Measurements from ENCODE around the gene FHOD3.

The FHOD3 gene

DNA sequence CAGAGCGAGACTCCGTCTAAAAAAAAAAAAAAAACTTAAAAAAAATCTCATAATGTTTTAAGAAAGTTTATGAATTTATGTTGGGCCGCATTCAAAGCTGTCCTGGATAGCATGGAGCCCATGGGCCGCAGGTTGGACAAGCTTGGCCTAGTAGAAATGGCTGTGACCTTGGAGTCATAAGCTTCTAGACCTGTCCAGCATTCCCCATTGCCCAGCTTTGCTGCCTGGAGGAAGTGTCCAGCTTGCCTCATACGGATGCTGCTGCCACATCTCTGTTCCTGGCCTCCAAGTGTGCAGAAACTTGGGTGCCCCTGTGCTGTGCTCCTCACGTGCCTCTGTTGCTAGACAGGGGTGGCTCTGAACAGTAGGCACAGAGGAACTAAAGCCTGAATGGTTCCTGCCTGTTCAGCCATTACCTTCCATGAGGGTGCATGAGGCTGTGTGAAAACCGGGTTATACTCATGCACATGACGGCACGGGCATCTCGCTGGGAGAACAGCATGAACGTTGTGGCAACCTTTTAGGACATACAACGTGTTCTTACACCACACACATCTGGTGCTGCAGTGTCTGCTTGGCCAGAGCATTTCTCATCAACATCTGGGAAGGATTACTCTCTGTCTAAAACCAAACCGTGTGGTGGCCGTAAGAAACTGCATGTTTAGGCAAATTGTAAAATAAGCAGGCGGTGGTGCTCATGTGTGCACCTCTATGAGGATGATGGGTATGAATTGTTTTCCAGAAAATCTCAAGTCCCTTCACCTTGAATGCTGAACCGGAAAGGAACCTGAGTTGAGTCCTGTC lies 38.2 kb downstream of the FHOD3 start:
- Histone ChIP-seq H3K9me3 (replicated peaks; ENCODE audit: insufficient read depth, low read length) (no peaks in the 10 kb centered on the region), H3K27me3 (replicated peaks; ENCODE audit: insufficient read depth, low read length) (no peaks in the 10 kb centered on the region), H3K36me3 (replicated peaks; ENCODE audit: insufficient read depth, low read length) (no peaks in the 10 kb centered on the region), H3K4me3 (ENCODE audit: low read length) (no peak overlapping the region), H3K4me1 (ENCODE audit: low read length) (no peaks in the 10 kb centered on the region), H4K20me1 (ENCODE audit: insufficient read depth, low read length) (no peaks in the 10 kb centered on the region; the same call in 1 of the 2 replicates), H3K27ac (ENCODE audit: low read length) (no peak overlapping the region), H2AFZ (ENCODE audit: low read length) (no peak overlapping the region), H3K9ac (ENCODE audit: low read length) (no peak overlapping the region), H3K9me2 (replicated peaks; ENCODE audit: insufficient read depth, low read length) (no peaks in the 10 kb centered on the region), H3K4me2 (ENCODE audit: low read depth, low read length) (no peak overlapping the region), H3F3A (ENCODE audit: insufficient read depth, low read length) (no peaks in the 10 kb centered on the region), H3K79me2 (ENCODE audit: low read length) (no peaks in the 10 kb centered on the region)
- TF ChIP-seq EZH2 (optimal IDR thresholded peaks at IDR 0.05; ENCODE audit: low read depth, low read length) (no peak), EZH2phosphoT487 (IDR thresholded peaks at IDR 0.05; ENCODE audit: low read length) (no peak)
- TF ChIP-seq, protein P1, sequence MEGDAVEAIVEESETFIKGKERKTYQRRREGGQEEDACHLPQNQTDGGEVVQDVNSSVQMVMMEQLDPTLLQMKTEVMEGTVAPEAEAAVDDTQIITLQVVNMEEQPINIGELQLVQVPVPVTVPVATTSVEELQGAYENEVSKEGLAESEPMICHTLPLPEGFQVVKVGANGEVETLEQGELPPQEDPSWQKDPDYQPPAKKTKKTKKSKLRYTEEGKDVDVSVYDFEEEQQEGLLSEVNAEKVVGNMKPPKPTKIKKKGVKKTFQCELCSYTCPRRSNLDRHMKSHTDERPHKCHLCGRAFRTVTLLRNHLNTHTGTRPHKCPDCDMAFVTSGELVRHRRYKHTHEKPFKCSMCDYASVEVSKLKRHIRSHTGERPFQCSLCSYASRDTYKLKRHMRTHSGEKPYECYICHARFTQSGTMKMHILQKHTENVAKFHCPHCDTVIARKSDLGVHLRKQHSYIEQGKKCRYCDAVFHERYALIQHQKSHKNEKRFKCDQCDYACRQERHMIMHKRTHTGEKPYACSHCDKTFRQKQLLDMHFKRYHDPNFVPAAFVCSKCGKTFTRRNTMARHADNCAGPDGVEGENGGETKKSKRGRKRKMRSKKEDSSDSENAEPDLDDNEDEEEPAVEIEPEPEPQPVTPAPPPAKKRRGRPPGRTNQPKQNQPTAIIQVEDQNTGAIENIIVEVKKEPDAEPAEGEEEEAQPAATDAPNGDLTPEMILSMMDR (IDR thresholded peaks at IDR 0.05; ENCODE audit: low read length): no peak
- DNase-seq: no peak

DNA sequence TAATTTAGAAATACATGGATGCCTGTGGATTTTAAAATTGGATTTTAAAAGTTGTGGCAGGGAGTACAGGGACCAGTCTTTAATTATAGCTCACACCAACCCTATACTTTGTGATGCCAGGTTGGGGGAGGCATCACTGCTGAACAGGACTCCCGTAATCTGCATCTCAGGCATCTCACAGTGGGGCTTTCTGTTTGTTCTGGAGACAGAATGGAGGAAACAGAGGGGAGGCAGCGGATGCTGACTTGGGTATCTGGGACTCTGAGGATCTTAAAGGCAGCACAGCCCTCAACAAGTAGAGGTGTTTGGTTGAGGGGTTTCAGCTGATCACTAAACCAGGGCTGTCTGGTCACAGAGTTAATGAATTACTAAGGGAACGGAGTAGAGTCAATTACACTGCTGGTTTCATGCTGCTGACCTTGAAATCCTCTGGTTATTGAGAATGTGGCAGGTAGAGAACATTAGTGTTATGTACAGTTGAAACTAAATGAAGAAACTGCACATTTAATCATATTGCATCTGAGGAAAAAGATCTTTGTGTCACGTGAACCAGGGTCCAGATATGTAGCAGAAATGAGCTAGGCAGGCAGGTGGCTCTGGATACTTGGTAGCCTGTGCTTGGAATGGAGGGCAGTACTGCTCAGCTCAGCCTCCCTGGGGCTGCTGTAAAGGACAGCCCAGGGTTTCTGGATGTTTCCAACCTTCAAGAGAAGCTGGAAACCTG lies 40.3 kb downstream of the FHOD3 start:
- Histone ChIP-seq H4K20me1 (ENCODE audit: insufficient read depth, low read length) (no peaks in the 10 kb centered on the region; the same call in 1 of the 2 replicates), H3K4me1 (ENCODE audit: low read length) (no peaks in the 10 kb centered on the region), H3K4me2 (ENCODE audit: low read depth, low read length) (no peak overlapping the region), H3K4me3 (ENCODE audit: low read length) (no peak overlapping the region), H3K27ac (ENCODE audit: low read length) (no peak overlapping the region), H3K79me2 (ENCODE audit: low read length) (no peaks in the 10 kb centered on the region), H3K9me2 (replicated peaks; ENCODE audit: insufficient read depth, low read length) (no peaks in the 10 kb centered on the region), H2AFZ (ENCODE audit: low read length) (no peak overlapping the region), H3F3A (ENCODE audit: insufficient read depth, low read length) (no peaks in the 10 kb centered on the region), H3K9ac (ENCODE audit: low read length) (no peak overlapping the region), H3K9me3 (replicated peaks; ENCODE audit: insufficient read depth, low read length) (no peaks in the 10 kb centered on the region), H3K27me3 (replicated peaks; ENCODE audit: insufficient read depth, low read length) (no peaks in the 10 kb centered on the region), H3K36me3 (replicated peaks; ENCODE audit: insufficient read depth, low read length) (no peaks in the 10 kb centered on the region)
- no peak for DNase-seq
- TF ChIP-seq EZH2 (optimal IDR thresholded peaks at IDR 0.05; ENCODE audit: low read depth, low read length): no peak
- no peak for TF ChIP-seq EZH2phosphoT487 (IDR thresholded peaks at IDR 0.05; ENCODE audit: low read length)
- TF ChIP-seq, protein P1 (IDR thresholded peaks at IDR 0.05; ENCODE audit: low read length): no peak

DNA sequence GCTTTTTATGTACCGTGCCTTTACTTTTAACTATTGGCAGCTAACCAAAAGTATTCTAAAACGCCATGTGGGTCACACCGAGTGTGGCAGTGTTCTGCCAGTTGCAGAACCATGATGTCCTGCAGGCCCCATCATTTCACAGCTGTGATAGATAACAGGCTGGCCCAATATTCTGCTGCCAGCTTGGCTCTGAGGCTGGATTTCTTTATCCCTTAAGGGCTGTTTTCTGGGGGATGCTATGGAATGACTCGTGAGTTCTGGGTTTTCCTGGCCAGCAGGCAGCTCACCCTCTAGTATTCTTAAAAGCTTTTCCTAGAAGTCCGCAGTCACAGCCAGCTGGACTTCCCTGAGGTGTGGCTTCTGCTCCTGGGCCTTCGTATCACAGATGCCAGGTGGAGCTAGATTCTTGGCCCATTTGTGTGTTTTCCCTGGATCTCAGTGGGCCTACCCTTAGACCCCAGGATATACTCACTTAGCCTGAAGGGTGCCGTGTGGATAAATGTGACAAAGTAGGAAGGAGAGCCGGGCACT lies 41.0 kb downstream of the FHOD3 start:
- Histone ChIP-seq H3F3A (ENCODE audit: insufficient read depth, low read length) (no peaks in the 10 kb centered on the region), H3K4me3 (ENCODE audit: low read length) (no peak overlapping the region)
- no peak for TF ChIP-seq EZH2 (optimal IDR thresholded peaks at IDR 0.05; ENCODE audit: low read depth, low read length)
- no peak for TF ChIP-seq EZH2phosphoT487 (IDR thresholded peaks at IDR 0.05; ENCODE audit: low read length)
- TF ChIP-seq, protein P1 (IDR thresholded peaks at IDR 0.05; ENCODE audit: low read length): no peak

More for the DNA sequence above, 41.0 kb downstream of the FHOD3 start:
- H3K27me3 ChIP-seq (replicated peaks; ENCODE audit: insufficient read depth, low read length): no peaks in the 10 kb centered on the region
- H3K4me2 ChIP-seq (ENCODE audit: low read depth, low read length): no peak overlapping the region
- H4K20me1 ChIP-seq (ENCODE audit: insufficient read depth, low read length): no peaks in the 10 kb centered on the region; the same call in 1 of the 2 replicates
- DNase-seq: no peak
- H3K27ac ChIP-seq (ENCODE audit: low read length): no peak overlapping the region
- H3K9me2 ChIP-seq (replicated peaks; ENCODE audit: insufficient read depth, low read length): no peaks in the 10 kb centered on the region
- no peak overlapping the region for H2AFZ ChIP-seq (ENCODE audit: low read length)
- no peaks in the 10 kb centered on the region for H3K4me1 ChIP-seq (ENCODE audit: low read length)
- no peaks in the 10 kb centered on the region for H3K79me2 ChIP-seq (ENCODE audit: low read length)
- no peaks in the 10 kb centered on the region for H3K9me3 ChIP-seq (replicated peaks; ENCODE audit: insufficient read depth, low read length)
- no peak overlapping the region for H3K9ac ChIP-seq (ENCODE audit: low read length)
- H3K36me3 ChIP-seq (replicated peaks; ENCODE audit: insufficient read depth, low read length): no peaks in the 10 kb centered on the region

Data from MM.1S (cell line).